HG03045 (cell line): Measurements from ENCODE around the gene ST6GALNAC3.
"Not testable (repeated sequence)": the region's sequence is repeated elsewhere in the genome, so short reads cannot be mapped to it uniquely, and the experiment has no call there.

ENCODE experiments used
- ATAC-seq: cut with Tn5 transposase; IDR thresholded peaks from one replicate; pipeline ENCODE4 v1.9.1; 2021; ENCODE audit warnings: mild to moderate bottlenecking, moderate library complexity; ENCODE audit not compliant: unreplicated experiment

The ST6GALNAC3 gene

GRCh38 chr1:76613886-76614285 is 539.3 kb downstream of the ST6GALNAC3 start:
- no peak for ATAC-seq

- no peak for ATAC-seq
Measured at GRCh38 chr1:76615253-76616035, 540.9 kb downstream of the ST6GALNAC3 start.

GRCh38 chr1:76620371-76620770 is 545.8 kb downstream of the ST6GALNAC3 start:
- ATAC-seq = no peak

GRCh38 chr1:76622774-76623528 is 548.4 kb downstream of the ST6GALNAC3 start:
- no peak for ATAC-seq

DNA sequence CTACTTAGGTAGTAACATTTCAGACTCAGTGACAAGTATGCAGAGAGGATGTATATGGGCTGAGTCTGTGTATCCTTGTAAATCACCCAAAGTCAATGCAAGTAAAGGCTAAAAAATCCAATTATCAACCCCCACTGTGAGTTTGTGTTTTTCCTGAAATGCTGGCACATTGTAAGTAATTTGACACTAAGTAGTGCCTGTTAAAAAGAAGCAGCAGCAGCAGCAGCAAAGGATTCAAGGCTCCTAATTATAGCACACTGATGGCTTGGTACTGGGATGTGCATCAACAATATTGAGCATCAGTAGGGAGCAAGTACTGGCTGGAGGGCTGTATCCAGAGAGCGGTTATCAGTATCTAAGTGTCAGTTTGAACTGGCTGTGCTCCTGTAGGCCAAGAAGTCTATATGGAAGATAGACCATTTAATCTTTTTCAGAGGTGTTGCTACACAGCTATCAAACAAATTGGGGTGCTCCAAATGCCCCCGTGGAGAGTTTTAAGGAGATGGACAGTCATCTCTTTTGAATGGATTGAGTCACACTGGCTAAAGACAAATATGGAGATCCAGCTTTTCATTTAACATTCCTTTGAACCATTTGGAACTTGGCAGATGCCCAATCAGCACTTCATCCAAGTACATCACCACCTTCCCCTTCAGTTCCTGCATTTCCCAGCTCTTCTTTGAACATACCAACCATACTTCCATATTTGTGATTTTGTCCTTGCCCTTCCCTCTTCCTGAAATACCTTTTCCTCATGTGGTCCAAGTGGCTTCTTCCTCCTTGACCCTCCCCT is 551.5 kb downstream of the ST6GALNAC3 start:
- ATAC-seq = no peak

GRCh38 chr1:76627498-76627897 is 553.0 kb downstream of the ST6GALNAC3 start:
- no peak for ATAC-seq

GRCh38 chr1:76627901-76628300 is 553.4 kb downstream of the ST6GALNAC3 start:
- ATAC-seq = no peak

DNA sequence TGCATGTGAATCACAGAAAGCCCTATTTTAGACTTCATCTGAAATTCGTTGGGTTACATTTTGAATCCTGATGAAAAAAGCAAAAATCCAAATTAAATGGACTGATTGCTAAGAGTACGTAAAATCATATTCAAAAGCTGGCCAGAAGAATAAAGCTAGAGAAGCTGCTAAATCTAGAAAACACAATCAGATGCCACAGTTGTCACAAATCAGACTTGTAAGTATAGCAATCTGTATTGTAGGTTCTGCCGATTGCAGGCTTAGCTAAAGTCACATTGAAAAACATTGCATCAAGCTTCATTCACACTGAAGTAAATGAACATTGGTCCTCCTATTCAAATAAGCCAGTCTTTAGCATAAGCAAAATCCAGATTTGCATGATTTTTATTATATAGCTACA is 557.6 kb downstream of the ST6GALNAC3 start:
- no peak for ATAC-seq

DNA sequence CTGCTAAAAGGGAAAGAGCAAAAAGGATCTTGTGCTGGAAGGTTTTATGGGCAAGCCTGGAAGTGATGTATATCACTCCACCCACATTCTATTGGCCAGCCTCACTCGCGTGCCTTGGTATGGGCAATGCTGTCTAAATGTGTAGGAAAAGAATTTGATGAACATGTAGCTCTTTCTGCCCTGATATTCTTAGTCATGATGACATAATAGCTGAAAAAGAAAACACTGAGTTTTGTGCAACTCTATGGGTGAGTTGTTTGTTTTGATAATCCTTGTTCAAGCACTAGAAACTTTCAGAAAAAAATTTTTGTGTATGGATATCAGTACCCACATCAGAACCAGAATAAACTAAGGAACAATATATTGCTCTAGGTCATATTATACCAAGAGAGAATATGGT is 561.2 kb downstream of the ST6GALNAC3 start:
- ATAC-seq = no peak

DNA sequence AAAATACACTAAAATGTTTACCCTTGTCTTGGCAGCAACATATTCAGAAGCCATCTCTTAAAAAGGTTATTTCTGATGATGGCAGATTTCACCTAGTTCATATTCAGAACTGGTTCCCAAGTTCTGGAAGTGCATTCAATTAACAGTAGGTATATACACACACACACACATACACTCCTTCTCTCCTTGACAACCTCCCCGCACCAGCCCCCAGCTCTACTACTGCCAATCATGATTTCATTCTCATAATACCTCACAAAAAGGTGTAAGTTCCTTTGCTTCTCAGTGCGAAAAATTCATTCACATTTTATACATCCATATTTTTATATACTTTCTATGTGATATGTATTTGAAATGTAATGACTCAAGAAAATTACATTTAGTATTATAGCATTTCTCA is 564.6 kb downstream of the ST6GALNAC3 start:
- ATAC-seq = no peak

DNA sequence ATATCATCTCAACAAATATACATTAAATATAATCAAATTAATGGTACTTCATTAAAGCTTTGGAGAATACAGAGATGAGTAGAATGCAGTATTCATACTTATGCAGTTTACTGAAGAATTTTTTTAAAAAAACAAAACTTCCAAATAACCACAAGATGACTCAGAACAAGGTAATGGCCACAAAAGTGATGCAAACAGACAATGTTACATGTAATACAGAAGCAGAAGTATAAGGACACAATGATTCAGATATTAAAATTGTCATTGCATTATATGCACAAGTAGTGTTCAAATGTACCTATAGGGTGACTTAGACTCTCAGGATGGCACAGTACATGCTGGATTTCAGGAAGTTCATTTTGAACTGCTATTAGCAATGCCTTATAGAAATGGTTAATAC is 565.5 kb downstream of the ST6GALNAC3 start:
- no peak for ATAC-seq

- no peak for ATAC-seq
Measured at GRCh38 chr1:76640723-76641122, 566.2 kb downstream of the ST6GALNAC3 start.

- ATAC-seq = no peak
Measured at GRCh38 chr1:76644139-76644538, 569.6 kb downstream of the ST6GALNAC3 start.

GRCh38 chr1:76652860-76653259 is 578.3 kb downstream of the ST6GALNAC3 start:
- ATAC-seq = not testable (repeated sequence)

DNA sequence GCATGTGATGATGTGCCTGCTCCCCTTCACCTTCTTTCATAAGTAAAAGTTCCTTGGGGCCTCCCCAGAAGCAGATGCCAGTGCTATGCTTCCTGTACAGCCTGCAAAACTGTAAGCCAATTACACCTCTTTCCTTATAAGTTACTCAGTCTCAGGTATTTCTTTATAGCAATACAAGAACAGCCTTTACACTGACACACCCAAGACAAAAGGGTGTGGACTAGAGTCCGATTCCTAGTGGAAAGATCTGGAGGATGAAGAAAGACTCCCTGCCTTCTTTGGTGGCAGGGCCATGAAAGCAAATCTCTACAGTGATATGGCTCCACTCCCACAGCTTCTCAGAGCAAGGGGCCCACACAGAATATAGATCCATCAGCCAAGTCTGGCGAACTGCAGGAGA is 583.1 kb downstream of the ST6GALNAC3 start:
- no peak for ATAC-seq

DNA sequence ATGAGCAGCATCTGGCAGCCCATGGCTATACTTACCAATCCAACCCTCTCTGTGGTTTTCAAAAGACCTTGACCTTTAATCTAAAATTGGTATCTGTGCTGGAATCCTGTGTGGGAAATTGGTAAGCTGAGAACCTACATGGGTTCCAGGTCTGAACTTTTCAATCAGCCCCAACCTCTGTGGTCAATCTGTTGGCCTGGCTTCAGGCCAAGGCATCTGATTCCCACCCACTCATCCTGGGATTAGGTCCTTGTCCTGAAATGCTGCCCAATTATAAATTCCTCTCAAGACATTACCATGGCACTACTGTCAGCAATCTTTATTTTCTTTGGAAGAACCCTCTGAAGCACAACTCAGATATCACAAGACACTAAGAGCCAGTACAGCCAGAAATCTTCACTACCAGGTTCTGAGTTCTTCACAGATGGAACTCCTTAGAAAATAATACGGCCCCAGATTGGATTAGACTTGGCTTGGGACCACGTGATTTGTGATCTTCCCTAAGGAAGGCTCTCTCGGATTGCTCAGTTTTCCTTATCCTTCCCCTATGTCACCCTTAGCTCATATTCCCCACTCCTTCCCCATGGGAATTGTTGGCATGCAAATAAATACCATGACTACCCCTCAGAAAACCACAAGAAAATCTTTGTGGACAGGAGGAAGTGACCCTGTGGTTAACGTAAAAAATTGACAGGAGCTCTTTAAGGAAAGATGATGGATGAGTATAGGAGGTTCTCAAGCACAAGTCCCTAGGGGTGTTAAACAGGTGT is 584.8 kb downstream of the ST6GALNAC3 start:
- ATAC-seq = no peak

DNA sequence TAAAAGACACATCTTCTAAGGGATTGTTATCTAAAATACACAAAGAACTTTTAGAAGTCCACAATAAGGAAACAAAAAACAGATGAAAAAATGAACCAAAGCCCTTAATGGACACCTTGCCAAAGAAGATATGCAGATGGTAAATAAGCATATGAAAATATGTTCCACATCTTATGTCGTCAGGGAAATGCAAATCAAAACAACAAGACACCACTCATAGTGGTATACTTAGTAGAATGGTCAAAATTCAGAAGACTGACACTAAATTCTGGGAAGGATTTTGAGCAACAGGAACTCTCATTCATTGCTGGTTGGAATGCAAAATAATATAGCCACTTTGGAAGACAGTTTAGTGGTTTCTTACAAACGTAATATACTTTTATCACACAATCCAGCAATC is 587.0 kb downstream of the ST6GALNAC3 start:
- ATAC-seq = no peak

DNA sequence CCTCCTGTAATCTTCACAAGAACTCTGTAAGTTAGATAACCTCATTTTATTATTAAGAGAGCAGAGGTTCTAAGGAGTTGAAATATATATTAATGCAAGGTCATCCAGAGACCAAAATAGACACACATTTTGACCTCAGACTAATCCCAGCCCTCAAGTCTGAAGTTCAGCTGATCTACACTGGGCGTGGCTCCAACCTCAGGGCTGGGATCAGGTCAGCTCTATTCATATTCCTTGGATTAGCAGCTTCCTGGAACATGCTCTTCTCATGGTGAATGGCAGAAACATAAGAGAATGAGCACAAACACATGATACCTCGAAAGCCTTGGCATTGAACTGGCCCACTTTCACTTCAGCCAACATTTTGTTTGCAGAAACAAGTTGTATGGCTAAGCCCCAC is 592.0 kb downstream of the ST6GALNAC3 start:
- no peak for ATAC-seq

DNA sequence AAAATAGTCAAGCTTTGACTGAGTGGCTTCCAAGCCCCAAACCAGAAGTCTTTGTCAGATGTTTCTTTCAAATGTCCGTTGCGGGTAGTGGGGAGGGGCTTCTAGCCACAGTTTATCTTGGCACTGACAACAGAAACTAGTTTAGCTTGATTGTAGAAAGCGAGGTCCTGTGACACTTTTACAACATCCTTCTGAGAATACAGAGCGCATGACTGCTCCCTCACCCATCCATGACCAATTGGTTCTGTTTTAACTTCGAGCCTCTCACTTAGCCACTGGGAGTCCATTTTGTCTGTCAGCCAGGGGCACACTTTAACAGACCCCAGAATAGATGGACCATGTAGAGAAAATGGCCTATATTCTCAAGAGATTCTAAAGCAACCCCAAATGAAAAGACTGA is 593.5 kb downstream of the ST6GALNAC3 start:
- ATAC-seq = peak; percentile 64

DNA sequence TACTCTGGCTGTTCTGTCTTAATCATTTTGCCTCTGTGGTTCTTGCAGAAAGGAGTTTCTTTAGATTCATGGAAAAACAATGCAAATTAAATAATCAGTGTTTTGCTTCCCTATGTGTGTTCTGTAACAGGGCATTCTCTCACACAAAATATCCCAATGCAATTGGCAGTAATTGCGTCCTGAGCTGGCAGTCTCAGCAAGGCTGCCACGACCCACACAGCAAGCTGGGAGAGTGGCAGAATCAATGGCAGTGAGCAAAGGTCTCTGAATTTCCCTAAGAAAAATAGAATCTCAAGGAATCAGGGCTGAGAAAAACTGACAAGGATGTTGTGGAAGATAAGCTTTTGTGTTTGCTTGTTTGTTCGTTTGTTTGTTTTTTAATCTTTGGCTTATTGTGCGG is 594.6 kb downstream of the ST6GALNAC3 start:
- ATAC-seq = no peak
